GM19328 (cell line): ENCODE data around the gene EVPLL.
"Not testable (repeated sequence)": the region's sequence is repeated elsewhere in the genome, so short reads cannot be mapped to it uniquely, and the experiment has no call there.

ENCODE experiments used
- ATAC-seq: cut with Tn5 transposase; IDR thresholded peaks from one replicate; pipeline ENCODE4 v1.9.1; 2021; ENCODE audit warnings: mild to moderate bottlenecking, moderate library complexity; ENCODE audit not compliant: unreplicated experiment

Gene EVPLL

DNA sequence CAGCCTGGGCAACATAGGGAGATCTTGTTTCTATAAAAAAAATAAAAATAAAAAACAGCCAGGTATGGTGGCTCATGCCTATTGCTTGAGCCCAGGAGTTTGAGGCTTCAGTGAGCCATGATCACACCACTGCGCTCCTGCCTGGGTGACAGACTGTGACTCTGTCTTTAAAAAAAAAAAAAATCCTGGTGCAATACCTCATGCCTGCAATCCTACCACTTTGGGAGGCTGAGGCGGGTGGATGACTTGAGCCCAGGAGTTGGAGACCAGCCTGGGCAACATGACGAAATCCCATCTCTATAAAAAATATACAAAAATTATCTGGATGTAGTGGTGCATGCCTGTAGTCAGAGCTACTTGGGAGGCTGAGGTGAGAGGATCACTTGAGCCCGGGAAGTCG, 1.0 kb downstream of the EVPLL start:
- not testable (repeated sequence) for ATAC-seq

DNA sequence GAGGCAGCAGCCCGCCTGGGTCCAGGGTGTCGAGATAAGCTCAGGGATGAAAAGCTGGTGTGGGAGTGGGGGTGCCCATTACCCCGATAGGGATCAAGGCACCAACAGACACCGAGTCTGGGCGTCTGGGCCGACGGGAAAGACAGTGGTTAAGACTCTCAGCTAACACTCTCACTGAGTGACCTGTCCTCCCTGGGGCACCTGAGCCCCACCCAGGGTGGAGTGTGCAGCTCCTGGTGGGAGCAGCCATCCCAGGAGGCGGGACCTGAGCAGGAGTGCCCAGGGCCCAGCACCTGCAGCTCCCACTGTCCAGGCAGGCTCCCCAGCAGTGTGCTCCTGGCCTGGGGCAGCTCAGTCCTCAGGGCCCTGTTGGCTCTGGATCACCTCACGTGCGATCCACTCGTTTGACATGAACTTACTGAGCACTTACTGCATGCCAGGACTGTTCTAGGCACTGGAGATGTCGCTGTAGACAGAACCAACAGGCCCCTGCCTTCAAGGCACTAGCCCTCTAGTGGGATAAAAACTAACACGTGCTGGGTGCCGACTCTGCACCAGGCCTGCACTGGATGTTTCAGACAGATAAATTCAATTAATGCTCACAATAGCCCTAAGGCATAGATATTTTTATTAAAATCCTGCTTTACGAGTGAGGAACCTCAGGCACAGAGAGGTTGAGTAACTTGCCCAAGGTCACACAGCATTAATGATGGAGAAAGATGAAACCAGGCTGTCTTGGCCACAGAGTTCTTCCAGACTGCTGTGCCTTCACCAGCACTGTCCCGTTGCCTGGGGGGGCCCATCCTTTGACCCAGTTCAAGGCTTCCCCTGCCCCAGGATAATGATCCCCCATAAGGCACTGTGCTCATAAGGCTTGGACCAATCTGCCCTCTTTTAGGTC, 1.9 kb downstream of the EVPLL start:
- ATAC-seq = no peak

- ATAC-seq = no peak
Measured at GRCh38 chr17:18380471-18381157, 3.0 kb downstream of the EVPLL start.

GRCh38 chr17:18381158-18381952, 3.8 kb downstream of the EVPLL start:
- no peak for ATAC-seq

DNA sequence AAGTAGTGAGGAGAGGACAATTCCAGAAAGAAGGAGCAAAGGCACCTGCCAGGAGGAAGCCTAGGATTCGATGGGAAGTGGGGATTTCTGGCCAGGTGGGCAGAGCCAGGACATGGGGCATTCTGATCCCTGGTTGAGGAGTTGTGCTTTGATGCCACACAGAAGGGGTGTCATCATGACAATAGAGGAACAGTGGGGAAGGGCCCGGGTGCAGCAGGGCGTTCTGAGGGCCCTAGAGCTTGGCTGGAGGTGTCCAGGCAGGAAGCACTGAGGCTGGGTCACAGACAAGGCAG, 4.3 kb downstream of the EVPLL start:
- no peak for ATAC-seq

DNA sequence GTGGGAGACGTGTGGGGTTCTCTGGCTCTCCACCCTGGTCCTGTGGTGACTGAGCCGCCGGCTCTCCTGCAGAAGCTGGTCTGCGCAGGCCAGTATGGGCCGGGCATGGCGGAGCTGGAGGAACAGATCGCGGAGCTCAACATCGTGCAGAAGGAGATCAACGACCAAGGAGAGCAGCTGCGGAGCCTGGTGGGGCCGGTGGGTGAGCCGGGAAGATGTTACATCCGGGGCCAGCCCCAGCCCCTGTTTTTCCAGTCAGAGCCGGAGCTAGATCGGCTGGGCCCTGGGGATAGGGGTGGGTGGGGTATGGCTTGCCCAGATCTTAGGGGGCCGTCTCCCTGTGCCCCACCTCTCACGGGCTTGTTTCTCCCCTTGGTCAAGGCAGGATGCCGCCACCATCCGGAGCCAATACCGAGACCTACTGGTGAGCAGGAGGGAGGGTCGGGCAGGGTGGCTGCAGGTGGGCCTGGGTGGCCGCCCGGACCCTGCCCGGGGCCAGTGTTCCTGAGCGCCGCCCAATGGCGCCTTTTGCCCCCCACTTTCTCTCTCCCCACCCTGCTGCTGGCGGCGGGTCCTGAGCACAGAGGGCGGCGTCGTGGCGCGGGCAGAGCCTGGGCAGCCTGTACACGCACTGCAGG, 5.0 kb downstream of the EVPLL start:
- no peak for ATAC-seq

DNA sequence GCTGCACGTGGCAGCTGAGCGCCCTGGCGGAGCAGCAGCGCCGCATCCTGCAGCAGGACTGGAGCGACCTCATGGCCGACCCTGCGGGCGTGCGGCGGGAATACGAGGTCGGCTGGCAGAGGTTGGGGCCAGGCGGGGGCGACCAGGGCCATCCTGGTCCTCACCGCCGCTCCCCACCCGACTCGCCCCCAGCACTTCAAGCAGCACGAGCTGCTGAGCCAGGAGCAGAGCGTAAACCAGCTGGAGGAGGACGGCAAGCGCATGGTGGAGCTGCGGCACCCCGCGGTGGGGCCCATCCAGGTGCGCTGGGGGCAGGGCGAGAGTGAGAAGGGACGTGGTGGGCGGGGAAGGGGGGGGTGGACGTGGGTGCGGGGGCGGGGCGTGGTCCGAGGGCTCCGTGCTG, 5.5 kb downstream of the EVPLL start:
- not testable (repeated sequence) for ATAC-seq

- ATAC-seq = not testable (repeated sequence)
Measured at GRCh38 chr17:18384271-18384670, 6.7 kb downstream of the EVPLL start.

DNA sequence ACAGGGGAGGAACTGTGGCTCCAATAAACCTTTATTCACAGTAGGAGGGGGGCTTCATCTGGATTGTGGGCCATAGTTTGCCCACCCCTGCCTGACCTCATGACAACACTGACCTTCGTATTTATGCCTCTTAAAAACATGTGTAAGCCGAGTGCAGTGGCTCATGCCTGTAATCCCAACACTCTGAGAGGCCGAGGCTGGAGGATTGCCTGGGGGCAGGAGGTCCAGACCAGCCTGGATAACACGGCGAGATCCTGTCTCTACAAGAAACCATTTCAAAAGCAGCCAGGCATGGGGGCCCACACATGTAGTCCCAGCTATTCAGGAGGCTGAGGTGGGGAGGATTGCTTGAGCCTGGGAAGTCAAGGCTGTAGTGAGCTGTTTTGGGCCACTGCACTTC, 10.0 kb downstream of the EVPLL start:
- ATAC-seq = not testable (repeated sequence)

DNA sequence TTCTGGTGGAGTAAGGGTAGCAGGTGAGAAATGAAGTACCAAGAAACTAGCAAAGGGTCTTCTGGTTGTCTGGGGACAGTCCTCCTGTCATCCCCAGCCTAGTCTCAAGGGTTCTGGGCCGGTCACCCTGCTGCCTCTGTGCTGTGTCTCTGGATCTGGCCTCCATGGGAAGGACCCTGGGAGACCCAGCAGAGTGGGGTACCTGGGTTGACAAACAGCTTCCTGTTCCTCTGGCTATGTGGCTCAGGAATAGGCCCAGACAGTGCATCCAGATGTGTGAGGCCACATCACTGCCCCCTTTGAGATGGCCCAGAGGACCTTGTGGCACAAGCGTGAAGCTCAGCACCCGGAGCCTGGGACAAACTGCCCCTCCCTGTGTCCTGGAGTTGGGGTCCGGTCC, 10.7 kb downstream of the EVPLL start:
- ATAC-seq = not testable (repeated sequence)

- not testable (repeated sequence) for ATAC-seq
Measured at GRCh38 chr17:18388728-18389127, 11.2 kb downstream of the EVPLL start.

DNA sequence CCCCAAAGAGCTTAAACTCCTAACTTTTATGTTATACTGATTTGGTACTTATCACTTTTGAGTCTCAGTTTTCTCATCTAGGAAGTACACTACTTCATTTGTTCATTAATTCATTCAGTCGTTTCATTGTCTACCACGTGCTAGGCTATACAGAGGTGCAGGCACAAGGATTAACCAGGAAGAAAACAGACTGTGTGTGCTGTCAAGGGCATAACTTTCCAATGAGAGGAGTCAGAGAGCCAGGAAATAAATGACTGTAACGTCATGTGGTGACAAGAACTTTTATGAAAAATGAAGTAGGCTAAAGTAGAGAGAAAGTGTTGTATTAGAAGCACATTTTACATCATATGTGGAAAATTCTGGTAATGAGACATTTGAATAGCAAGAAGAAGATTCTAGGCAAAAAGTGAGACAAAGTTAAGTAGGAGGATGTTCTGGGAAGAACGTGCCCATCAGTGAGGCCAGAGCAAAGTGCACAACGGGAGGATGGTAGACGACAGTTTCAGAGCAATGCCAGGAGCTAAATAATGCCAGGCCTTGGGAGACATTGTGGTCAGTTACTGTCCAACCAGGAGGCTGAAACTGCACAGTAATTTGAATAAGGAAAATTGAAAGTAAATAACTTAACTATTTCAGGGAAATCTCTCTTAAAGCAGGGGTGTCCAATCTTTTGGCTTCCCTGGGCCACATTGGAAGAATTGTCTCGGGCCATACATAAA, 24.5 kb downstream of the EVPLL start:
- not testable (repeated sequence) for ATAC-seq

- peak; percentile 14 for ATAC-seq
Measured at GRCh38 chr17:18403166-18403565, 25.6 kb downstream of the EVPLL start.

GRCh38 chr17:18403604-18404003, 26.0 kb downstream of the EVPLL start:
- peak; percentile 51 for ATAC-seq

DNA sequence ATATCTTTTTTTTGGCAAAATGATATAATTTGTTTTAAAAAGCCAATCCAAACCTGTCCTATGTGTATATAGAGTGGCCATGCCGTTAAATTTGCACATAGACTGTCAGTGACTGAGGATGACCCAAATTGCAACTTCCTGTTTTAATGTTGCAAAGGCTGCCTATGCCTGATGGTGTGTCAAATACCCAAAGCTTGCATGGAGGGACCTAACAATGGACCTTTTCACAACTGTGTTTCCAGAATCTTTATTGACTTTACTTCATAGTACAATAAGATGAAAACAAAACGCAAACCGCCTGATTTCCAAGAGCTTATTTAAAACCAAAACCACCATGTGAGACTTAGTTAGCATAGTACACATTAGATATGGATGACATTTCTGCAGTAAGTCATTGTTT, 31.3 kb downstream of the EVPLL start:
- not testable (repeated sequence) for ATAC-seq

DNA sequence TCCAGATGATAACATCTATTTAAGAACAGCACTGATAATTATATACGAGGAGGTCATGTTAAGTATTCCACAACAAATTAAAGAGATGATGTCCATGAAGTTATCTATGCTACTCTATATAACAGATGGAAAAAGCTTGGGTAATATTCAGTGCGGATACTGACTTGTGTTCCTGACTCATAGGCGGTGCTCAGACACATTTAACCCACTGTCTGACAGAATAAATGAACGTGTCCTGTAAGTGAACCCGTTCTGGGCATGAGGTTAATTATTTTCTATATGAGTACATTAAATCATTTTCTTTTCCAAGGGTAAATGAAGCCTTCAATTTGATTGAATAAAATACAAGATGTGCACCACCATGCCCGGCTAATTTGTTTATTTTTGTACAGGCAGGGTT, 31.7 kb downstream of the EVPLL start:
- ATAC-seq = not testable (repeated sequence)

DNA sequence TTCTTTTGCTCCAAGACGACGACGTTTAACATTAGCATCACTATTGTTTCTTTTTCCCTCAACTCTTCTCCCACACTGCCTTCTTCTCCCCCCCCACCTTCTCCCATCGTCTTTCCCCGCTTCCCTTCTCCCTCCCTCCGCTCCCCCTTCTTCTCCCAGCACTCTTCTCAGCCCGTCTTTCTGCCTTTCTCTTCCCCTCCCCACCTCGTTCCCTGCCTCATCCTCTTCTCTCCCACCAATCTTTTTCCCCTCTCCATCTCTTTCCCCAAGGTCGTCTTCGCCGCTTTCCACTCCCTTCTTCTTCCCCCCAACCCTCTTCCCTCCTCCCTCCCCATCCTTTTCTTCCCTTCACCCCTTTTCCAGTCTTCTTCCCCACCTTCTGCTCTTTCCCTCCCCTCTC, 33.2 kb downstream of the EVPLL start:
- ATAC-seq = not testable (repeated sequence)

DNA sequence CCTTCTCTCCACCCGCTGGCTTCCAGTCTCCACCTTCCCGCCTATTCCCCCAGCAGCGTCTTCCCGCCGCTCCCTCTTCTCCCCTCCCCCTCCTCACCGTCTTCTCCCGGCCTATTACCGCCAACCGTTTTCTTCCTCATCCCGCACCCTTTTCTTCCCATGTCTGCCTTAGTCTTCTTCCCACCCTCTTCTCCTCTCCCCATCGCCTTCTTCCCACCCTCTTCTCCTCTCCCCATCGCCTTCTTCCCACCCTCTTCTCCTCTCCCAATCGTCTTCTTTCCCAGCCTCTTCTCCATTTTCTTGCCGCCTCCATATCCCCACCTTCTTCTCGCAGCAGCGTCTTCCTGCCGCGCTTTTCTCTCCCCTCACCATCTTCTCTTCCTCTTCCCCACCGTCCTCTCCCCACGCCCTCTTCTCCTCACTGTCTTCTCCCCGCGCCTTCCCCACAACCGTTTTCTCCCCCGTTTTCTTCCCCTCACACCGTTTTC, 33.8 kb downstream of the EVPLL start:
- ATAC-seq = not testable (repeated sequence)

DNA sequence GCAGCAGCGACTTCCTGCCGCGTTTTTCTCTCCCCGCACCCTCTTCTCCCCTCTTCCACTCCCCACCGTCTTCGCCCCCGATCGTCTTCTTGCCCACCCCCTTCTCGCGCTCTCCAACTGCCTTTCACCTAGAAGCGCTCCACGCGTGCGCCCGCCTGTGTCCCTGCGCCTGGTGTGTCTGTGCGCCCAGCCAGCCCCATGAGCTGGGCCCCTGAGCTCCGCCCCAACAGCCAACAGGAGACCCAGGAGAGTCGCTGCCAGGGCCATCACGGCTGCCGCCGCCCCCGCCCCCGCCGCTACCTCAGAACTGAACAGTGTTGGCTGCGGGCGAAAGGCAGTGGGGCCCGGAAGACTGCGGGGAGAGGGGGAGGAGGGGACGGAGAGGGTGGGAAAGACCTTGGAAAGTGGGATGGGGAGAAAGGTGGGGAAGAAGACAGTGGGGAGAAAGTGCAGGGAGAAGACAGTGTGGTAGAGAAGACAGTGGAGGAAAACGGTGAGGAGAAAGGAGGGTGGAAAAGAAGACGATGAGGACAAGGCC, 34.5 kb downstream of the EVPLL start:
- ATAC-seq = peak; percentile 85

GRCh38 chr17:18421521-18421920, 43.9 kb downstream of the EVPLL start:
- not testable (repeated sequence) for ATAC-seq
